ENCODE data around the gene PNKD.

Gene PNKD

DNA sequence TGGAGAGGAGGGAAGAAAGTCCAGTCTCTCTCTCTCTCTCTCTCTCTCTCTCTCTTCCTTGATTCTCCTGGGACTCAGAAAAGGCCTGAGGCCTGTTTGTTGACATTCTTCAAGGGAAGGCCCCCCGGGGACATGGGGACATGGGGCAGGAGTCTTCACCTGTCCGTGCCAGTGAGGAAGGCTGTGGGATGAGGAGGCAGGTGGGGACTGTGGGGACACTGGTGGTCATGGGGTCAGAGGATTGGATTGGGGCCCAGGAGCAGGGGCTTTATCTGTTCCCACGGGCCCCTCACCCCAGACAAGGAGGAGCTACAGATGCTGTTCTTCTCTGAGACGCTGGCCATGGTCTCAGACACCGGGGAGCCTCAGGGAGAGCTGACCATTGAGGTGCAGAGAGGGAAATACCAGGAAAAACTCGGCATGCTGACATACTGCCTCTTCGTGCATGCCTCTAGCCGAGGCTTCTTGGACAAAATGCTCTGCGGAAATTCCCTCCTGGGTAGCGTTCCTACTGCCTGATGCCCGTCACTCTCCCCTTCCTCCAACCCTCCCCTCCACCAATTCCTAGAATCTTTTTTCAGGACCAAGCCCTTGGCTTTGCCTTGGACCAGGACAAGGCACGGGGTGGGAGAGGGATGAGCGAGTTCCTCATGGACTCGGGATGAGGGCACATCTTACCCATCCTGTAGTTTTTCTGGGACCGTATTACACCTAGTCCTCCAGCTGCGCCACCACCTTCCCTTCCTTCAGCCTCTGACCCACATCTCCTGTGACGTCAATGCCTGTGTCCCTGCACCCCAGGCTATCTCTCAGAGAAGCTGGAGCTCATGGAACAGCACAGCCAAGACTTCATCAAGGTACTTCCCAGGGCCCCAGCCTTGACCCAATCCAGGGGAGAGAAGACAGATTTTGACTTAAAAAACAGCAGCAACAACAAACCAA, 87.2 kb downstream of the PNKD start:
- Histone ChIP-seq H3K4me1 (ENCODE audit: control insufficient read depth in 2 of 2, insufficient read depth in 2 of 2, low read length in 2 of 2) (no peaks in the 10 kb centered on the region), H3K4me3 (ENCODE audit: low read length in 2 of 2) (no peak overlapping the region), H3K27ac (ENCODE audit: low read depth in 2 of 2, low read length in 2 of 2) (no peak overlapping the region), H3K9me3 (ENCODE audit: control insufficient read depth in 2 of 2, low read length in 2 of 2) (no peaks in the 10 kb centered on the region), H3K27me3 (ENCODE audit: control insufficient read depth in 2 of 2, insufficient read depth in 2 of 2, low read length in 2 of 2) (no peaks in the 10 kb centered on the region), H3K9ac (ENCODE audit: low read depth in 1 of 2, low read length in 2 of 2) (no peak overlapping the region), H3K36me3 (ENCODE audit: control insufficient read depth in 2 of 2, insufficient read depth in 2 of 2, low read length in 2 of 2) (no peaks in the 10 kb centered on the region)

DNA sequence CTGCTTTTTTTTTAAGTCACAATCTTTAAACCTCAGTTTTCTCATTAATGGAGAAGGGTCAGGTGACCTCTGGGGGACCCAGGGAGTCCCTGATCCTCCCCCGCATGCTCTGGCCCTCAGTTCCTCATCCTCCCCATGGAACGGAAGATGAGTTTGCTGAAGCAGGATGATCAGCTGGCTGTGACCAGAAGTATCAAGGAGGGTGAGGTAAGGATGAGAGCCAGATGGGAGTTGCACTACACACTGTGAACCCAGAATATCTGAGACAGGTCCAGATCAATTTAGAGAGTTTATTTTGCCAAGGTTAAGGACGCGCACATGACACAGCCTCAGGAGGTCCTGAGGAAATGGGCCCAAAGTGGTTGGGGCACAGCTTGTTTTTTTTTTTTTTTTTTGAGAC, 90.1 kb downstream of the PNKD start:
- no peaks in the 10 kb centered on the region for H3K4me1 ChIP-seq (ENCODE audit: control insufficient read depth in 2 of 2, insufficient read depth in 2 of 2, low read length in 2 of 2)
- no peak overlapping the region for H3K4me3 ChIP-seq (ENCODE audit: low read length in 2 of 2)
- no peaks in the 10 kb centered on the region for H3K36me3 ChIP-seq (ENCODE audit: control insufficient read depth in 2 of 2, insufficient read depth in 2 of 2, low read length in 2 of 2)
- H3K27ac ChIP-seq (ENCODE audit: low read depth in 2 of 2, low read length in 2 of 2): no peak overlapping the region
- H3K9me3 ChIP-seq (ENCODE audit: control insufficient read depth in 2 of 2, low read length in 2 of 2): no peaks in the 10 kb centered on the region
- no peaks in the 10 kb centered on the region for H3K27me3 ChIP-seq (ENCODE audit: control insufficient read depth in 2 of 2, insufficient read depth in 2 of 2, low read length in 2 of 2)
- no peak overlapping the region for H3K9ac ChIP-seq (ENCODE audit: low read depth in 1 of 2, low read length in 2 of 2)

DNA sequence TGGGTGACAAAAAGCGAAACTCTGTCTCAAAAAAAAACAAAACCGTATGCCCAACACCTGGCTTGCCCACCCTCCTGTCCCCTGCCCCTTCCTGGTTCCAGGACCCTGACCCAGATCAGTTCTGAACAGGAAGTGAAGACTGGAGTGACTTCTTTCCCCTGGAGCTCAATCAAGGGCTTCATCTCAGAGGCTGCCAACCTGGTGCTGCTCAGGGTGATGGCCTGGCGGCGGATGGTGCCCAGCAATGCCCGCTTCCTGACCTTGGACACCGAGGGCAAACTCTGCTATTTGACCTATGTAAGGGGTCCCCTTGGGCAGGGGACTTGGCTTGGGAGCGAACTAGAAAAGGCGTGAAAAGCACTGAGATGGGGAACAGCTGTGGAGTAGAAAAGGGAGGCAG, 92.3 kb downstream of the PNKD start:
- Histone ChIP-seq H3K27ac (ENCODE audit: low read depth in 2 of 2, low read length in 2 of 2) (no peak overlapping the region), H3K36me3 (ENCODE audit: control insufficient read depth in 2 of 2, insufficient read depth in 2 of 2, low read length in 2 of 2) (no peaks in the 10 kb centered on the region), H3K4me1 (ENCODE audit: control insufficient read depth in 2 of 2, insufficient read depth in 2 of 2, low read length in 2 of 2) (peaks cover 0 to 6% of the 10 kb centered on the region in 2 donors), H3K27me3 (ENCODE audit: control insufficient read depth in 2 of 2, insufficient read depth in 2 of 2, low read length in 2 of 2) (no peaks in the 10 kb centered on the region), H3K9ac (ENCODE audit: low read depth in 1 of 2, low read length in 2 of 2) (no peak overlapping the region), H3K9me3 (ENCODE audit: control insufficient read depth in 2 of 2, low read length in 2 of 2) (peaks cover 0 to 2% of the 10 kb centered on the region in 2 donors), H3K4me3 (ENCODE audit: low read length in 2 of 2) (no peak overlapping the region)

DNA sequence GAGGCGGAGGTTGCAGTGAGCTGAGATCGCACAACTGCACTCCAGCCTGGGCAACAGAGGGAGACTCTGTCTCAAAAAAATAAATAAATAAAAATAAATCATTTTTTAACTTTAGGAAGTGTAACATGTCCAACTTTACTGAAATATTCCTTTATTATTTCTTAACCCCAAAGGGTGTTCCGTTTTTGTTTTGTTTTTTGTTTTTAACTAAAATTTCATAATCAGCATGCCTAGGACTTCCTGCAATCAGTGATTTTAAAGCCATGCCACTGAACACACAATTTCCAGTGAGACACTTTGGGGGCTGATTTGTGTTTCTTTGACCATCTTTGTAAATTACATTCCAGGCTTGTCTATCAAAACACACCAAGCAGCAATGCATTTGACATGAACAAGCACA, 93.4 kb downstream of the PNKD start:
- no peaks in the 10 kb centered on the region for H3K36me3 ChIP-seq (ENCODE audit: control insufficient read depth in 2 of 2, insufficient read depth in 2 of 2, low read length in 2 of 2)
- no peak overlapping the region for H3K9ac ChIP-seq (ENCODE audit: low read depth in 1 of 2, low read length in 2 of 2)
- H3K27me3 ChIP-seq (ENCODE audit: control insufficient read depth in 2 of 2, insufficient read depth in 2 of 2, low read length in 2 of 2): no peaks in the 10 kb centered on the region
- H3K27ac ChIP-seq (ENCODE audit: low read depth in 2 of 2, low read length in 2 of 2): no peak overlapping the region
- H3K4me3 ChIP-seq (ENCODE audit: low read length in 2 of 2): no peak overlapping the region
- peaks cover 0 to 2% of the 10 kb centered on the region in 2 donors for H3K9me3 ChIP-seq (ENCODE audit: control insufficient read depth in 2 of 2, low read length in 2 of 2)
- peaks cover 7 to 10% of the 10 kb centered on the region in 2 donors for H3K4me1 ChIP-seq (ENCODE audit: control insufficient read depth in 2 of 2, insufficient read depth in 2 of 2, low read length in 2 of 2)

DNA sequence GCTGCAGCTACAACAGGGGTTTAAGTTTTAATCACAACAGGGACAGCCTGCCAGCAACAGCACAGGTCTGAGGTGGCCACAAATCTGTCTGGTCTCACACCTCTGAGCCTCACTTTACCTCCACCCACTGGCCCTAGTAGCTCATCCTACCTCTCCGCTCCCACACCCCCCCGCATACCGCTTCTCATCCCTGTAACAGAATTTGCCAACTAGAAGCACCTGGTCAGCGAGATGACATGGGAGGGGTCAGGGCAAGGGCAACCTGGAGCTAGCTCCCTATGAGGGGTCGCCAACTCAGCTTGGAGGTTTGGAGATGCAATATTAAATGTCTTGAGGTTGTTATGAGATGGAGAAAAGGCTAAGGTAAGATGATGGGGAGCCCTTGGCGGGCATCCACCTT, 93.9 kb downstream of the PNKD start:
- Histone ChIP-seq H3K27me3 (ENCODE audit: control insufficient read depth in 2 of 2, insufficient read depth in 2 of 2, low read length in 2 of 2) (no peaks in the 10 kb centered on the region), H3K9me3 (ENCODE audit: control insufficient read depth in 2 of 2, low read length in 2 of 2) (peaks cover 0 to 2% of the 10 kb centered on the region in 2 donors), H3K4me3 (ENCODE audit: low read length in 2 of 2) (no peak overlapping the region), H3K4me1 (ENCODE audit: control insufficient read depth in 2 of 2, insufficient read depth in 2 of 2, low read length in 2 of 2) (peaks cover 9 to 13% of the 10 kb centered on the region in 2 donors), H3K27ac (ENCODE audit: low read depth in 2 of 2, low read length in 2 of 2) (no peak overlapping the region), H3K9ac (ENCODE audit: low read depth in 1 of 2, low read length in 2 of 2) (no peak overlapping the region), H3K36me3 (ENCODE audit: control insufficient read depth in 2 of 2, insufficient read depth in 2 of 2, low read length in 2 of 2) (no peaks in the 10 kb centered on the region)

DNA sequence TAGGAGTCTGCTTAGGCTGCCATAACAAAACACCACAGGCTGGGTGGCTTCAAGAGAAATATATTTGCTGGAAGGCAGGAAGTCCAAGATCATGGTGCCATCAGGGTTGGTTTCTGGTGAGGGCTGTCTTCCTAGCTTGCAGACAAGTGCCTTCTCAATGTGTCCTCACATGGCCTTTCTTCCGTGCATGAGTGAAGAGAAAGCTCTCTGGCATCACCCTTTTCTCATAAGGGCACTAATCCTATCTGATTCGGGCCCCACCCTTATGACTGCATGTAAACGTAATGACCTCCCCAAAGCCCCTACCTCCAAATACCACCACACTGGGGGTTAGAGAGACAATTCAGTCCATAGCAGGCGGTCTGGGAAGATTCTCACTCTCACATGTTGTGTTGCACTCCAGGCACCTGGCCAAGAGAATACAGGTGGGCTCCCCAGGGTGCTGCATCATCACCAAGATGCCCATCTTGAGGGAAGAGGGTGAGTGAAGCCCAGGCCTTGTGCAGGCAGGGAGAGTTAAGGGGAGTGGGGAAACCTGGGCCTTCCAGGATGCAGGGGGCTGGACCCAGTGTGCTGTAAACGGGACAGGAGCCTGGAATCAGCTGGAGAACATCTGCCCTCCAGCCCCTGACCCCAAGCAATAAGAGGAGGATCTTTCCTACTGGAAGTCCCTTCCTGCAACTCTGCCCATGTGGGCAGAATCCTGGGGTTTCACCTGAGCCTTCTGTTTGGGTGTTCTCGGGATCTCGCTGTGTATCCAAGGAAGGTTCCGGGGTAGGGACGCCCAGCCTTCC, 96.5 kb downstream of the PNKD start:
- Histone ChIP-seq H3K27ac (ENCODE audit: low read depth in 2 of 2, low read length in 2 of 2) (peak overlapping the region; percentile 88 to 89), H3K9ac (ENCODE audit: low read depth in 1 of 2, low read length in 2 of 2) (peak overlapping the region; percentile 84 to 87), H3K27me3 (ENCODE audit: control insufficient read depth in 2 of 2, insufficient read depth in 2 of 2, low read length in 2 of 2) (no peaks in the 10 kb centered on the region), H3K4me3 (ENCODE audit: low read length in 2 of 2) (peak overlapping the region; percentile 67 to 80), H3K36me3 (ENCODE audit: control insufficient read depth in 2 of 2, insufficient read depth in 2 of 2, low read length in 2 of 2) (no peaks in the 10 kb centered on the region), H3K4me1 (ENCODE audit: control insufficient read depth in 2 of 2, insufficient read depth in 2 of 2, low read length in 2 of 2) (peaks cover 9 to 13% of the 10 kb centered on the region in 2 donors), H3K9me3 (ENCODE audit: control insufficient read depth in 2 of 2, low read length in 2 of 2) (peaks cover 0 to 2% of the 10 kb centered on the region in 2 donors)

DNA sequence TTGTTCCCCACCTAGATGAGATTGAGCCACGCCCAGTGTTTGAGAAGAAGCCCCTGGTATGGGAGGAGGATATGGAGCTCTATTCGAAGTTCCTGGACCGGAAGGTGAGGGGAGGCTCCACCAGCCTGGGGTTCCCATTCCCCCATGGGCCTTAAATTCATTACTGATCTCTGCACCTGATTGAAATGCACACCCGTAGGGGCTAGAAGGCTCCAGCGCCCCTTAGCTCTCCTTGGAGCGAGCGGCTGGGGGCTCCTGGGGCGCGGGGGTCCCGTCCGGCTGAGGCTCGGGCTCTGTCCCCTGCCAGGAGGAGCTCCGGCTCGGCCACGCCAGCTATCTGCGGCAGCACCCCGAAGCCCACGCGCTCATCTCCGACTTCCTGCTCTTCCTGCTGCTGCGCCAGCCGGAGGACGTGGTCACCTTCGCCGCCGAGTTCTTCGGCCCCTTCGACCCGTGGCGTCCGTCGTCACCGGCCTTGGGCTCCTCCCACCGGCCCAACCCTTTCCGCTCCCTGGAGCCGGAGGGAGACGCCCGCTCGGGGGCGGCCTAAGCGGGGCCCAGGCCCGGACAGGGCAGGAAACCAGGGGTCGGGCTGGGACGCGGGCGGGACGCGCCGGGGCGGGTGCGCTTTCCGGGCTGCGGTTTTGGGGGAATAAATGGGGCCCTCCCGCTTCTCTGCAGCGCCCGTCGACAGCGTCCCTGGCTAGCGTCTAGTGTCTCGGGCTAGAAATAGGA, 97.3 kb downstream of the PNKD start:
- peaks cover 9 to 13% of the 10 kb centered on the region in 2 donors for H3K4me1 ChIP-seq (ENCODE audit: control insufficient read depth in 2 of 2, insufficient read depth in 2 of 2, low read length in 2 of 2)
- no peaks in the 10 kb centered on the region for H3K27me3 ChIP-seq (ENCODE audit: control insufficient read depth in 2 of 2, insufficient read depth in 2 of 2, low read length in 2 of 2)
- no peaks in the 10 kb centered on the region for H3K36me3 ChIP-seq (ENCODE audit: control insufficient read depth in 2 of 2, insufficient read depth in 2 of 2, low read length in 2 of 2)
- peak overlapping the region; percentile 84 to 87 for H3K9ac ChIP-seq (ENCODE audit: low read depth in 1 of 2, low read length in 2 of 2)
- peaks cover 0 to 2% of the 10 kb centered on the region in 2 donors for H3K9me3 ChIP-seq (ENCODE audit: control insufficient read depth in 2 of 2, low read length in 2 of 2)
- H3K27ac ChIP-seq (ENCODE audit: low read depth in 2 of 2, low read length in 2 of 2): peak overlapping the region; percentile 88 to 89
- H3K4me3 ChIP-seq (ENCODE audit: low read length in 2 of 2): peak overlapping the region; percentile 67 to 80

DNA sequence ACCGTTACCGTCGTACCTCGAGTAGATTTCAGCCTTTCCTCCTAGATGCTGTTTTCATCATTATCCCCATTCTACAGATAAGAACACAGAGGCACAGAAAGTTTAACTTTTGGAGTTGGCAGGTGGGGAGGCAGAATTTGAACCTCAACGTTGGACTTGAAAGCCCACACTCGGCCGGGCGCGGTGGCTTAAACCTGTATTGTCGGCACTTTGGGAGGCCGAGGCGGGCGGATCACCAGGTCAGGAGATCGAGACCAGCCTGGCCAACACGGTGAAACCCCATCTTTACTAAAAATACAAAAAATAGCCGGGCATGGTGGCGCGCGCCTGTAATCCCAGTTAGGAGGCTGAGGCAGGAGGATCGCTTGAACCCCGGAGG, 97.8 kb downstream of the PNKD start:
- Histone ChIP-seq H3K36me3 (ENCODE audit: control insufficient read depth in 2 of 2, insufficient read depth in 2 of 2, low read length in 2 of 2) (no peaks in the 10 kb centered on the region), H3K27ac (ENCODE audit: low read depth in 2 of 2, low read length in 2 of 2) (peak overlapping the region; percentile 88 to 89), H3K4me1 (ENCODE audit: control insufficient read depth in 2 of 2, insufficient read depth in 2 of 2, low read length in 2 of 2) (peaks cover 9 to 13% of the 10 kb centered on the region in 2 donors), H3K4me3 (ENCODE audit: low read length in 2 of 2) (peak overlapping the region; percentile 67 to 80), H3K9ac (ENCODE audit: low read depth in 1 of 2, low read length in 2 of 2) (peak overlapping the region; percentile 84 to 87), H3K27me3 (ENCODE audit: control insufficient read depth in 2 of 2, insufficient read depth in 2 of 2, low read length in 2 of 2) (no peaks in the 10 kb centered on the region), H3K9me3 (ENCODE audit: control insufficient read depth in 2 of 2, low read length in 2 of 2) (peaks cover 0 to 2% of the 10 kb centered on the region in 2 donors)

DNA sequence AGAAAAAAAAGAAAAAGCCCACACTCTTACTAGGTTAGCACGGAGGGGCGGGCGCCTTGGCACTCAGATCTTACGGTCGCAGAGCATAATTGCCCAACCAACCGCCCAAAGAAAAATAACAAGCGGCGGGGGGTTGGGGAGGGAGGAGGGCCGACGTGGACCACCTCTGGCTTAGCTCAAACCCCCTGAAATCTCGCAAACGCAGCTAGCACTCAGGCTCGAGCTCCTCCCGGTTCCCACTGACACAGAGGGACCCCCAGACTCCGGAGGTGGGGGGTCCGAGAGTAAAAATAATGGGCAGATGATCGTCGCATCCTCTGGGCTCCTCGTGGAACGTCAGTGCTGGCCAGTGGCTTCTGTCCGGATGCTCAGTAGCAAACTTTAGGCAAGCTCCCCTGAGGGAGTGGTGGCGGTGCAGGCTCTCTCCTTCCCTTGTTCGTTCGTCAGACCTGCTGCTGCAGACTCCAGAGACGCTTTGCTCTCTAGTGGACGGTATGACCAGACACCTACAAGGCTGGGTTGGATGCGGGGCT, 98.4 kb downstream of the PNKD start:
- peaks cover 9 to 13% of the 10 kb centered on the region in 2 donors for H3K4me1 ChIP-seq (ENCODE audit: control insufficient read depth in 2 of 2, insufficient read depth in 2 of 2, low read length in 2 of 2)
- H3K27me3 ChIP-seq (ENCODE audit: control insufficient read depth in 2 of 2, insufficient read depth in 2 of 2, low read length in 2 of 2): no peaks in the 10 kb centered on the region
- no peaks in the 10 kb centered on the region for H3K36me3 ChIP-seq (ENCODE audit: control insufficient read depth in 2 of 2, insufficient read depth in 2 of 2, low read length in 2 of 2)
- no peak overlapping the region for H3K4me3 ChIP-seq (ENCODE audit: low read length in 2 of 2)
- H3K27ac ChIP-seq (ENCODE audit: low read depth in 2 of 2, low read length in 2 of 2): peak overlapping the region; percentile 55 to 56
- peaks cover 0 to 2% of the 10 kb centered on the region in 2 donors for H3K9me3 ChIP-seq (ENCODE audit: control insufficient read depth in 2 of 2, low read length in 2 of 2)
- peak overlapping the region; percentile 17 to 28 for H3K9ac ChIP-seq (ENCODE audit: low read depth in 1 of 2, low read length in 2 of 2)

All from mucosa of rectum (tissue), 2 donors.